Rectal smooth muscle tissue (tissue), 1 donor: ENCODE results near the gene CNKSR1.

Source experiments
- H3K27ac ChIP-seq: one replicate; pipeline ENCODE4 v1.7.0; 2013; ENCODE audit warnings: low read depth, low read length, inconsistent platforms
- H3K27me3 ChIP-seq: one replicate; pipeline ENCODE4 v1.7.0; 2013; ENCODE audit warnings: low read length; ENCODE audit not compliant: control insufficient read depth, insufficient read depth
- H3K36me3 ChIP-seq: one replicate; pipeline ENCODE4 v1.7.0; 2013; ENCODE audit warnings: low read length; ENCODE audit not compliant: control insufficient read depth, insufficient read depth
- H3K4me1 ChIP-seq: one replicate; pipeline ENCODE4 v1.7.0; 2013; ENCODE audit warnings: low read length; ENCODE audit not compliant: control insufficient read depth, insufficient read depth
- H3K4me3 ChIP-seq: one replicate; pipeline ENCODE4 v1.7.0; 2013; ENCODE audit warnings: low read length
- H3K9ac ChIP-seq: one replicate; pipeline ENCODE4 v1.7.0; 2013; ENCODE audit warnings: low read length

The CNKSR1 gene

GRCh38 chr1:26180010-26180506 is 2.8 kb downstream of the CNKSR1 start:
- H3K9ac ChIP-seq: no peak overlapping the region
- H3K4me1 ChIP-seq: no peaks in the 10 kb centered on the region
- no peaks in the 10 kb centered on the region for H3K36me3 ChIP-seq
- H3K27ac ChIP-seq: no peak overlapping the region
- no peak overlapping the region for H3K4me3 ChIP-seq
- H3K27me3 ChIP-seq: no peaks in the 10 kb centered on the region

DNA sequence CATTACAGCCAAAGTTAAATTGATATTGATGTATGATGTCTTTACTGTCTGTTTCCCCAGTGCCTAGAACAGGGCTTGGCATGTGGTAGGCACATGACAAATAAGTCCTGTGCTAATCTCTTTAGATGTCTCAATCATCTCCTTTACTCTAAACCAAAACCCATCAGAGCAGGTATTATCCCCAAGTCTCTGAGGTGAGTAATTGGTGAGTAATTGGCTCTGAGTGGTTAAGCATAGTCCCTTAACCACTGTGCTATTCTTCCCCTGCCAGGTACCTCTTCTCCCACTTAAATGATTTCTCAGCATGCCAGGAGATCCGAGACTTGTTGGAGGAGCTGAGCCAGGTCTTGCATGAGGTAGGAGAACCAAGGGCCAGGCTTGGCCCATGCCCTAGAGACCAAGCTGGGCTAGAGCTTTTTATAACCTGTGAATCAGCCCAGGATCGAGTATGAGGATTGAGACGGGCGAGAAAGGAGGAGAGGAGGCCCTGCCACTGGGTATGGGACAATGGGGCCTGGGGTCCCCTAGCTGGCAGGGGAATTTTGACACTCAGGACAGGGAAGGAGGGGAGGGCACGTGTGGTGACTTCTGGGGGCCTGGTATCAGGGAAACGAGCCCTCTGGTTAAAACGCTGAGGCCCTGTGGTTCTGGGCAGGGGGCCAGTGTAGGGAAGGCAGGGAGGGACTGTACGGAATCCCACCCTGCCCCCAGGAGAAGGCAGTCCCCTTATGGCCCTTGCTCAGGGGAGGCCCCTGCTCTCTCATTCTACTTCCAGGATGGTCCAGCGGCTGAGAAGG is 4.5 kb downstream of the CNKSR1 start:
- H3K27me3 ChIP-seq: no peaks in the 10 kb centered on the region
- H3K36me3 ChIP-seq: no peaks in the 10 kb centered on the region
- H3K4me3 ChIP-seq: no peak overlapping the region
- H3K9ac ChIP-seq: no peak overlapping the region
- no peak overlapping the region for H3K27ac ChIP-seq
- no peaks in the 10 kb centered on the region for H3K4me1 ChIP-seq

DNA sequence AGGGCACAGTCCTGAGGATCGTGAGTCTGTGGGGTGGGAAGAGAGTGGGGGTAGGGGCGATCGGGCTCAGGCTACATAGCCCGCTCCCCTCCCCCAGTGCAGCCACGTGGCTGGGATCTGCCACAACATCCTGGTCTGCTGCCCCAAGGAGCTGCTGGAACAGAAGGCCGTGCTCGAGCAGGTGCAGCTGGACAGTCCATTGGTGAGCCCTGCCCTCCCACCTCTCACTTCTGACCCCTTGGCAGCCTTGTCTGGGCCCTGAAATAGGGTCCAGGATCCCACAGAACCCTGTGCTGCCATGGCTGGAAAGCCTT is 5.0 kb downstream of the CNKSR1 start:
- no peak overlapping the region for H3K27ac ChIP-seq

GRCh38 chr1:26184086-26184485 is 6.8 kb downstream of the CNKSR1 start:
- H3K36me3 ChIP-seq: no peaks in the 10 kb centered on the region
- H3K4me3 ChIP-seq: no peak overlapping the region
- no peak overlapping the region for H3K27ac ChIP-seq
- no peaks in the 10 kb centered on the region for H3K4me1 ChIP-seq
- H3K9ac ChIP-seq: no peak overlapping the region
- no peaks in the 10 kb centered on the region for H3K27me3 ChIP-seq

More for the DNA sequence above, 5.0 kb downstream of the CNKSR1 start:
- Histone ChIP-seq H3K4me1 (no peaks in the 10 kb centered on the region), H3K9ac (no peak overlapping the region), H3K27me3 (no peaks in the 10 kb centered on the region), H3K36me3 (no peaks in the 10 kb centered on the region), H3K4me3 (no peak overlapping the region)

DNA sequence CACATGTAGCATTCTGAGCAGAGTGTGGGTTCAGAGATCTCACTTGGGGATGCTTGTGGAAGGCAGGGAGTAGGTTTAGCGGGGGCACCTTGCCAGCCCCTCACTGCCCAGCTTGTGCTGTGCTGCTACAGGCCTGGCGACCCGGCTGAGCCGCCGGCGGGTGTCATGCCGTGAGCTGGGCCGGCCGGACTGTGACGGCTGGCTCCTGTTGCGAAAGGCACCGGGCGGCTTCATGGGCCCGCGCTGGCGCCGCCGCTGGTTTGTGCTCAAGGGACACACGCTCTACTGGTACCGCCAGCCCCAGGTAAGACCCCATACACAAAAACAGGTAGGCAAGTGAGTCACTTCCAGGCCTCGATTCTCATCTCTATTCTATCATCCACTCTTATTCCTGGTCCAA is 7.6 kb downstream of the CNKSR1 start:
- no peaks in the 10 kb centered on the region for H3K36me3 ChIP-seq
- H3K9ac ChIP-seq: no peak overlapping the region
- H3K27me3 ChIP-seq: no peaks in the 10 kb centered on the region
- H3K4me3 ChIP-seq: no peak overlapping the region
- H3K4me1 ChIP-seq: no peaks in the 10 kb centered on the region
- H3K27ac ChIP-seq: no peak overlapping the region

DNA sequence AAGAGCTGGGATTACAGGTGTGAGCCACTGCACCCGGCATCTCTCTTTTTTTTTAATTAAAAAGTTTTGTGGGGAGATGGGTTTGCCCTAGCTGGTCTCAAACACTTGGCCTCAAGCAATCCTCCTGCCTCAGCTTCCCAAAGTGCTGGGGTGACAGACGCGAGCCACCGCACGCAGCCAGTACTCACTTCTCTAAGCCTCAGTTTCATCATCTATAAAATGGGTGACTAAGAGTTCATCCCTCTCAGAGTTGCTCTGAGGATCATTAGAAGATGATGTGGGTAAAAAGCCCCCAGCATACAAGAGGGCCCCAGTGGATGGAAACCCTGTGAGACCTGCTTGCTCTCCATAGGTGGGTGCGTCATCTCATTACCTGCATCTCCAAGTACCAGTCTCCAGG is 10.6 kb downstream of the CNKSR1 start:
- no peaks in the 10 kb centered on the region for H3K27me3 ChIP-seq
- H3K9ac ChIP-seq: no peak overlapping the region
- H3K36me3 ChIP-seq: no peaks in the 10 kb centered on the region
- no peaks in the 10 kb centered on the region for H3K4me1 ChIP-seq
- no peak overlapping the region for H3K27ac ChIP-seq
- no peak overlapping the region for H3K4me3 ChIP-seq

GRCh38 chr1:26188477-26188876 is 11.2 kb downstream of the CNKSR1 start:
- no peaks in the 10 kb centered on the region for H3K4me1 ChIP-seq
- H3K4me3 ChIP-seq: no peak overlapping the region
- H3K36me3 ChIP-seq: no peaks in the 10 kb centered on the region
- H3K27ac ChIP-seq: no peak overlapping the region
- H3K9ac ChIP-seq: no peak overlapping the region
- H3K27me3 ChIP-seq: no peaks in the 10 kb centered on the region

GRCh38 chr1:26189331-26189730 is 12.0 kb downstream of the CNKSR1 start:
- H3K4me3 ChIP-seq: no peak overlapping the region
- no peak overlapping the region for H3K27ac ChIP-seq
- H3K9ac ChIP-seq: no peak overlapping the region
- H3K27me3 ChIP-seq: no peaks in the 10 kb centered on the region
- no peaks in the 10 kb centered on the region for H3K4me1 ChIP-seq
- H3K36me3 ChIP-seq: no peaks in the 10 kb centered on the region

DNA sequence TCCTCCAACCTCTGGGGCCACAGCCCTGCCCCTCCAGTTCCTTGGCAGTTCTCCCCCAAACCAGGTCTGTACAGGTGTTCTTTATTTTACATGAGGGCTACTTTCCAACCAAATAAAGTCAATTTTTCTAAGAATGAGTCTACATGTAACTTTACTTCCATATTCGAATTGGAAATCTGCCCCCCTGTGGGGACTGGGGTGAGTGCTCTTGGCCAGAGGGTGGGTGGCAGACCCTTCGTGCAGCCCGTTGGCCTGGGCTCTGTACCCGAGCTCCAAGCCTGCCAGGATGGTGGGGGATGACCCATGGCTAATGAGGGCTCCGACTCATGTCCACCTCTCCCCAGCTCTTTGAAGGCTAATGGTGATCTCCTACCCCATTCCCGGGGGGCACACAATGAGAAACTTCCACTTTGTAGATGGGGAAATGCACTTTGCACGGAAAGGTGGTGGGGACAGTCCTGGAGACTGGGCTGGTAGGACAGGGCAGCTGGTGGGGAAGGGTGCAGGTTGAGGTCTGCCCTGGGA is 12.5 kb downstream of the CNKSR1 start:
- Histone ChIP-seq H3K27ac (no peak overlapping the region), H3K27me3 (no peaks in the 10 kb centered on the region), H3K9ac (no peak overlapping the region), H3K36me3 (no peaks in the 10 kb centered on the region), H3K4me3 (no peak overlapping the region), H3K4me1 (no peaks in the 10 kb centered on the region)

DNA sequence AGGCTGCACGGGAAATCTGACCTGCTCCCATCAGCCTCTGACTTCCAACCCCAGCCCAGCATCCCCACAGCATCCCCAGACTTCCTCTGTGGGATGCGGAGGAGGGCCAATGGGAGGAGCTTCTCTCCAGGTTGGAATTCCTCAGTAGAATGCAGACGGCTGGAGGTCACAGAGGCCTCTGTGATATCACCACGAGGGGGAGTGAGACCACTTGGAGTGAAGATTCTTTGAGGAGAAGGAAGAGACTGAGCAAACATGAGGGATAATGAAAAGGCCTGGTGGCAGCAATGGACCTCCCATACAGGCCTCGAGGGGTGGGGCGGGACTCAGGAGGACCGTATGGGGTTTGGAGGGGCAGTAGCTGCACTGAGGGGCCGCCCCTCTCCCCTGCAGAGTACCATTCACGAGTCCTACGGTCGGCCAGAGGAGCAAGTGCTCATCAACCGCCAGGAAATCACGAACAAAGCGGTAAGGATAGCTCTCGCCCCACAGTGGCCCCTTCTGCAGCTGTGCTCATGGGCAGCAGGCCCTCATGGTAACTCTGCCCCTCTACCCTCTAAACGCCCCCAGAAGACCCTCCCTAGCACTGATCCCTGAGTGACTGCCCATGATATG is 13.2 kb downstream of the CNKSR1 start, which contains the start of gene CATSPER4:
Gene CATSPER4 (plus strand): TSS at position 230 of the 615 bp plus-strand sequence. CDS start 26 bp downstream, at position 256.
- Histone ChIP-seq H3K4me1 (no peaks in the 10 kb centered on the region), H3K27me3 (no peaks in the 10 kb centered on the region), H3K36me3 (no peaks in the 10 kb centered on the region), H3K4me3 (no peak within 1 kb of the TSS), H3K27ac (no peak within 1 kb of the TSS), H3K9ac (no peak within 1 kb of the TSS)

DNA sequence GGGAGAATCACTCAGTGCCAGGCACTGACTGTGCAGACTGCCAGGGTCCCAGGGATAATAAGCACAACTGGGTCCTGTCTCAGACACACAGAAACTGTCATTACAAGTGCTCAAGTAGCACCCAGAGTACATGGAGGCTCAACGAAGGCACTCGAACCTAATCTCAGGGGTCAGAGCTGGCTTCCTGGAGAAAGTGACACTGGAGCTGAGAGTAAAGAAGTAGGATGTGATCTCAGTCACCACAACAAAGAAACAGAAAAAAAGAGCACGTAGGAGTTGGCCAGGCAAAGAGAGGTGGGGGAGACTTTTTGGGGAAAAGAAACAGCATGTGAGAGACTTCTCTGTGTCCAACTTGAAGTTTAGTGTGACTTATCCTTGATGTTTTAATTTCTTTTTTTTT is 14.4 kb downstream of the CNKSR1 start:
- no peaks in the 10 kb centered on the region for H3K4me1 ChIP-seq
- H3K36me3 ChIP-seq: no peaks in the 10 kb centered on the region
- H3K4me3 ChIP-seq: no peak overlapping the region
- H3K27me3 ChIP-seq: no peaks in the 10 kb centered on the region
- no peak overlapping the region for H3K27ac ChIP-seq
- no peak overlapping the region for H3K9ac ChIP-seq

- Histone ChIP-seq H3K27me3 (no peaks in the 10 kb centered on the region), H3K27ac (no peak overlapping the region), H3K9ac (no peak overlapping the region), H3K4me3 (no peak overlapping the region), H3K4me1 (no peaks in the 10 kb centered on the region), H3K36me3 (no peaks in the 10 kb centered on the region)
These were observed 18.5 kb downstream of the CNKSR1 start for GRCh38 chr1:26195805-26196204.
